GM13976 (cell line): ENCODE data around the gene SPTBN1.
"Not testable (repeated sequence)": the region's sequence is repeated elsewhere in the genome, so short reads cannot be mapped to it uniquely, and the experiment has no call there.

Experiments
- DNase-seq: peaks from one replicate; pipeline ENCODE4 v3.0.0; 2012; ENCODE audit warnings: low spot score
- CTCF ChIP-seq: IDR thresholded peaks from 2 replicates; pipeline ENCODE4 v1.5.1; 2012; ENCODE audit warnings: borderline replicate concordance, mild to moderate bottlenecking; ENCODE audit not compliant: insufficient read depth; ENCODE audit errors: extremely low read depth, missing control alignments, control extremely low read depth
- in situ Hi-C: fragments of 300-500 bp; cut with MboI; formaldehyde crosslinking; loops from one replicate; pipeline ENCODE4 v1.12.0; 2022; ENCODE audit warnings: low sequenced_read_pairs, mixed read lengths, inconsistent platforms; ENCODE audit not compliant: unreplicated experiment

The SPTBN1 gene

GRCh38 chr2:54500404-54501205, 44.5 kb downstream of the SPTBN1 start:
- in situ Hi-C loops: no loop called here
- DNase-seq: no peak
- no peak for TF ChIP-seq CTCF

- in situ Hi-C loops: no loop called here
- DNase-seq: no peak
- no peak for TF ChIP-seq CTCF
Measured at GRCh38 chr2:54502731-54503130, 46.6 kb downstream of the SPTBN1 start.

GRCh38 chr2:54503192-54503591, 47.1 kb downstream of the SPTBN1 start:
- TF ChIP-seq CTCF: peak; percentile 55
- in situ Hi-C loops: no loop called here
- peak; percentile 59 for DNase-seq

GRCh38 chr2:54503828-54504227, 47.7 kb downstream of the SPTBN1 start:
- no peak for DNase-seq
- in situ Hi-C loops: no loop called here
- TF ChIP-seq CTCF: no peak

- in situ Hi-C loops: no loop called here
- TF ChIP-seq CTCF: no peak
- no peak for DNase-seq
Measured at GRCh38 chr2:54504866-54505265, 48.7 kb downstream of the SPTBN1 start.

GRCh38 chr2:54508541-54508940, 52.4 kb downstream of the SPTBN1 start:
- TF ChIP-seq CTCF: no peak
- no peak for DNase-seq
- in situ Hi-C loops: no loop called here

- in situ Hi-C loops, DNase-seq: not testable (repeated sequence)
Measured at GRCh38 chr2:54509043-54509442, 52.9 kb downstream of the SPTBN1 start.
